ENCODE data around the gene CRYBG2.
"Not testable (repeated sequence)": the region's sequence is repeated elsewhere in the genome, so short reads cannot be mapped to it uniquely, and the experiment has no call there.

CRYBG2 gene

DNA sequence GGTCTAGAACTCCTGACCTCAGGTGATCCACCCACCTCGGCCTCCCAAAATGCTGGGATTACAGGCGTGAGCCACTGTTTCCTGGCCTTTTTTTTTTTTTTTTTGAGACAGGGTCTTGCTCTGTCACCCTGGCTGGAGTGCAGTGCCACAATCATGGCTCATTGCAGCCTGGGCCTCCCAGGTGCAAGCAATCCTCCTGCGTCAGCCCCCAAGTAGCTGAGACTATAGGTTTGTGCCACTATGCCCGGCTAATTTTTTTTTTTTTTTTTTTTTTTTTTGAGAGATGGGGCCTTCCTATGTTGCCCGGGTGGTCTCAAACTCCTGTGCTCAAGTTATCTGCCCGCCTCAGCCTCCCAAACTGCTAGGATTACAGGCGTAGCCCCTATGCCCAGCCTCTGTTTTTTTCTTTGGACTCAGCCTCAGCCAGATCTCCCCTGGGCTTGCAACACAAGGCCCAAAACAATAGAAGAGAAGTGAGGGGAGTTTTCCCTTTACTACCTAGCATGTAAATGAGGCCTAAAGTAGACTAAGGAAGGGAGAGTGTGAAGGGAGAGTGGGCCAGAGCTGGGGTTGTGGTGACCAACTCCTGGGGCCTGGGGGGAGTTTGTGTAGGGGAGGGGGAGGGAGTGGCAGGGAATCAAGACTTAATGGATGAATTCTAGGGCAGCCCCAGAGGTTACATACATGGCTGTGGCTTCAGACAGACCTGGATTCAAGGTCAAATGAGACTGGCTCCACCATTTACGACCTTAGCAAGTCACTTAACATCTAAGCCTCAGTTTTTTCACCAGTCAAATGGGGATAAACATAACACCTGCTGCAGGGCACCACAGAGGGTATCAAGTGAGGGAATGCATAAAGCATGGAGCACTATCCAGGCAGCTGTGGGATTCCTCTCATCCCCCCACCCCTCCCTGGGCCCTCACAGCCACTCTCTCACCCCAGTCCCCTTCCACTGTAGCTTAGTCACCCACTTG lies 37.8 kb downstream of the CRYBG2 start:
- in situ Hi-C loops (cut with HindIII; ENCODE audit: low sequenced_read_pairs): no loop called here
- no peak overlapping the region for H3K4me3 ChIP-seq (ENCODE audit: low read depth, low read length)

DNA sequence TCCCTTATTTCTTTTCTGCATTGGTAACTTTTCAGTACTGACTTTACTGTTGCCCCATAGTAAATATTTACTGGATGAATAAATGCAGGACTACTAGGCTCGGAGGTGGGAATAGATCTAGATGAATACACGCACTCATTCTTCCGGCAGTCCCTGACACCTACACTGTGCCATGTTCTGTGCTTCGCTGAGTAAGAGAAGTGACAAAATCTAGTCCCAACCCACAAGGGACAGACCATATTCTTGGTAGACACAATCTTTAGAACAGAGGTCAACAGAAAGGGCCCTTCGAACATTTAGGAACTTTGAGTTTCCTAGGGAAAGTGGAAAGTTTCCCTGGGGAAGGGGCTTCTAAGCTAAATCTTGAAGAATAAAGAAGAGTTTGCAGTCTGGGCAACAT lies 39.4 kb downstream of the CRYBG2 start:
- no peak overlapping the region for H3K4me3 ChIP-seq (ENCODE audit: low read depth, low read length)
- DNase-seq (ENCODE audit: low read depth): no peak
- in situ Hi-C loops (cut with HindIII; ENCODE audit: low sequenced_read_pairs): no loop called here
- TF ChIP-seq, protein P1, sequence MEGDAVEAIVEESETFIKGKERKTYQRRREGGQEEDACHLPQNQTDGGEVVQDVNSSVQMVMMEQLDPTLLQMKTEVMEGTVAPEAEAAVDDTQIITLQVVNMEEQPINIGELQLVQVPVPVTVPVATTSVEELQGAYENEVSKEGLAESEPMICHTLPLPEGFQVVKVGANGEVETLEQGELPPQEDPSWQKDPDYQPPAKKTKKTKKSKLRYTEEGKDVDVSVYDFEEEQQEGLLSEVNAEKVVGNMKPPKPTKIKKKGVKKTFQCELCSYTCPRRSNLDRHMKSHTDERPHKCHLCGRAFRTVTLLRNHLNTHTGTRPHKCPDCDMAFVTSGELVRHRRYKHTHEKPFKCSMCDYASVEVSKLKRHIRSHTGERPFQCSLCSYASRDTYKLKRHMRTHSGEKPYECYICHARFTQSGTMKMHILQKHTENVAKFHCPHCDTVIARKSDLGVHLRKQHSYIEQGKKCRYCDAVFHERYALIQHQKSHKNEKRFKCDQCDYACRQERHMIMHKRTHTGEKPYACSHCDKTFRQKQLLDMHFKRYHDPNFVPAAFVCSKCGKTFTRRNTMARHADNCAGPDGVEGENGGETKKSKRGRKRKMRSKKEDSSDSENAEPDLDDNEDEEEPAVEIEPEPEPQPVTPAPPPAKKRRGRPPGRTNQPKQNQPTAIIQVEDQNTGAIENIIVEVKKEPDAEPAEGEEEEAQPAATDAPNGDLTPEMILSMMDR (IDR thresholded peaks at IDR 0.05; ENCODE audit: low read depth, low read length, missing control alignments): no peak

More for the DNA sequence above, 37.8 kb downstream of the CRYBG2 start:
- TF ChIP-seq, protein P1 (IDR thresholded peaks at IDR 0.05; ENCODE audit: low read depth, low read length, missing control alignments): no peak
- no peak for DNase-seq (ENCODE audit: low read depth)

DNA sequence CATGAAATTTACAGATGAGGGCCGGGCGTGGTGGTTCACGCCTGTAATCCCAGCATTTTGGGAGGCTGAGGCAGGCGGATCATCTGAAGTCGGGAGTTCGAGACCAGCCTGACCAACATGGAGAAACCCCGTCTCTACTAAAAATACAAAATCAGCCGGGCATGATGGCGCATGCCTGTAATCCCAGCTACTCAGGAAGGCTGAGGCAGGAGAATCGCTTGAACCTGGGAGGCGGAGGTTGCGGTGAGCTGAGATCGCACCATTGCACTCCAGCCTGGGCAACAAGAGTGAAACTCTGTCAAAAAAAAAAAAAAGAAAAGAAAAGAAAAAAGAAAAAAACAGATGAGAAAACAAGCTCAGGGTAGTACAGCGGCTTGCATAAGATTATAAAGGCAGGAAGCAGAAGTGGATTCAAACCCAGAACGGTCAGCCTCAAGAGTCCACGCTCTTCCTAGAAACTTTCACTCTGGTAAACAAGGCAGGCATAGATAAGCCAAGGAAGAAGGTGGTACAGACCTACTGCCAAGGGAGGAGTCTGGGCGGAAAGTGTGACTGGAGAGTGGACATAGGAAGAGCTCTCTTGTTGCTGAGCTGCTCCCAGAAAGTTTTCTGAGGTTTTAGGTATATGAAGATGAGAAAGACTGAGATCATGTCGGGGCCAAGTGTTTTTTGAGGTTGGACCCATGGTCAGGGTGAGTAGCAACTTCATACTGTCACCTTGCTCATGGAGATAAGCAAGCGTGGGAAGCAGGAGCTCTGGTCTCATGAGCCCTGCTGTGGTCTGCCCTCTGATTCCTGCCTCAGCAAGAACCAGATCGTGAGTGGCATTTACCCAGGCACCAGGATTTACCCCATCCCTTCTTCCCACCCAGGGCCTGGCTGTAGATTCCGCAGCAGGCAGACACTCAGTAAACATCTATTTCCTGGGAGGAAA lies 45.7 kb downstream of the CRYBG2 start:
- in situ Hi-C loops (cut with HindIII; ENCODE audit: low sequenced_read_pairs); H3K4me3 ChIP-seq (ENCODE audit: low read depth, low read length); DNase-seq (ENCODE audit: low read depth): not testable (repeated sequence)

DNA sequence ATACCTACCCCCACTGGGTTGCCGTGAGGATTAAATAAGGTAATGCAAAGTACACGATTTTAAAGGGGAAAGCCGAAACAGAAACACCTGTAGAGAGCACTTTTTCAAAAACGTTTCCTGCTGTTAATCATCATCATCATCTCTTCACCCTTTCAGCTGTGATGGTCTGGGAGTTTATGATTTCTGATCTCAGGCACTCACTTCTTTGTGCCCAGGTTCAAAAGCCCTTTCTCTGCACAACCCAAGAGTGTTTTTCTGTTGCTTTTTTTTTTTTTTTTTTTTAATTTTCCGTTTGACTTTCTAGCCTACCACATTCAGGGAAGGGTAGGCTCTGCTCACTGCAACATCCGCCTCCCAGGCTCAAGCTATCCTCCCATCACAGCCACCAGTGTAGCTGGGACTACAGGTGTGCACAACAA lies 46.6 kb downstream of the CRYBG2 start:
- TF ChIP-seq, protein P1 (IDR thresholded peaks at IDR 0.05; ENCODE audit: low read depth, low read length, missing control alignments): no peak
- H3K4me3 ChIP-seq (ENCODE audit: low read depth, low read length): no peak overlapping the region
- DNase-seq (ENCODE audit: low read depth): no peak
- in situ Hi-C loops (cut with HindIII; ENCODE audit: low sequenced_read_pairs): no loop called here

DNA sequence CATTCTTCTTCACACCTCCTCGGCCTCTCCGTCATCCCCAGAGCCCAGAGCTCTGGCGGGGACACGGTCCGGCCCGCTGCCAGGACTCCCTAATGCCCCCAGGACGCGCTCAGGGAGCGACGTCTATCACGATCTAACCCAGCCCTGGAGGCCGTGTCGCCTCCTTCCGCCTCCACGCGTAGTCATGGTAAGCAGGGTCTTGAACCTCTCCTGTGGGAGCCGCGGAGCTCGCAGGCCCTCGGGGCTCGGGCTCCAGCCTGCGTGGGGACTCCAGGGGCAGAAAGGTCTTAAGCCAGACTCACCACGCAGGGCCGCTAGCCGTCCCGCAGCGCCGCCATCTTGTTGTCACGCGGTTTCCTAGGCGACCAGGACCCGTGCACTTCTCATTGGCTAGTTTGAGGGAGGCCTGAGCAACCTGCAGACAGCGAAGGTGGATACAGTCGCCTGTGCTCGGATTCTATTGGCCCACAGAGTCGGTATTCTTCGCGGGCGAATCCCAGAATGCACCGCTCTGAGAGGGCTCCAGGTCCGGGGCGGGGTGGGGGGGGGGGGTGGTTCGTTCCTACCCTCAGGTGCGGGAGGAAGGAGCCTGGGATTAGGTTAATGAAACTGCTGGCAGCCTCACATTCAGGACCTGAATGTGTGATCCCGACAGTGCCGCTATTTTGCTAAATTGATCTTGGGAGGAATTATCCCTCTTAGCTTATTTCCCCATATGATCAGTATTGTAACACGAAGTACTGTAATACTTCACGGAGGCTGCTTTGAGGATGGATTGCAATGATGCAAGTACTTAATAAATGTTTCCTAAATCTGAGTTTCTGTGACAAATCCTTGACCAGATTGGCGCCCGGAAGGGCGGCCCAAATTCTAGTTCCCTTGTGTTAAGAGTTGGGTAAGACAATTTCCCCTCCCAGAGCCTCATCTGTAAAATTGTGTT lies 47.4 kb downstream of the CRYBG2 start, which contains the start of gene UBXN11:
TSS of gene UBXN11 (minus strand) at position 347 of the 940 bp plus-strand sequence. CDS start 3,753 bp downstream, outside the sequence.
- H3K4me3 ChIP-seq (ENCODE audit: low read depth, low read length): peak within 1 kb of the TSS; percentile 90
- DNase-seq (ENCODE audit: low read depth): peak; percentile 92
- in situ Hi-C loops (cut with HindIII; ENCODE audit: low sequenced_read_pairs): no loop called here
- TF ChIP-seq, protein P1 (IDR thresholded peaks at IDR 0.05; ENCODE audit: low read depth, low read length, missing control alignments): no peak

DNA sequence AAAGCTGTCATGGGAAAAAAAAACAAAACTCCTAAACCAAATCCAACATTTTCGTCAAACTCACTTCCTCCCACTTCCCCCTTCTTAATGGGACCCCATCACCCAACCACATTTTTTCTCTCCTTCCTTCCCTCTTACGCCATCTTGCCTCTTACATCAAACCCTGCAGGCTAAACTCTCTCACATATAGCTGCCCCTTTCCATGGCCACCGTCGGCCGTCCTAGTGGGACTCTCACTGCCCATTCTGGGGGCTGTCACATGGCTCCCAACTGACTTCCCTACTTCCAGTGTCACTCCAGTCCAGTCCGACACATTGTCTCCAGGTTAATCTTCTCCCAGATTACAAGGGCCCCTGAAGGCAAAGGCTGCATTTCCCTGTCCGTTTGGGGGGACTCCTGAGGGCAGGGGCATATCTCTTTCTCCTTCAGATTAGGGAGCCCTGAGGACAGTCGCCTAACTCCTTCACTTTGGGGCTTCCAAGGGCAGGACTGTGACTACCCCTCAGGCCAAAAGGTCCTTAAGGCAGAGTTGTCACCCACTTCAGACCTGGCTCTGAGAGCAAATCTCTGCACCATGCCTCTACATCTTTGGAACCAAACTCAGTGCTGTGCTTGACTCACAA lies 48.2 kb downstream of the CRYBG2 start:
- TF ChIP-seq, protein P1 (IDR thresholded peaks at IDR 0.05; ENCODE audit: low read depth, low read length, missing control alignments): no peak
- H3K4me3 ChIP-seq (ENCODE audit: low read depth, low read length): peak overlapping the region; percentile 90
- no peak for DNase-seq (ENCODE audit: low read depth)
- in situ Hi-C loops (cut with HindIII; ENCODE audit: low sequenced_read_pairs): no loop called here

All from astrocyte of the cerebellum (primary cell).